ENCODE data around the gene ME3. TPM values are rescaled to one million over a fixed set of nuclear protein-coding genes. Genes with fewer than 3 reads are reported as not detected.

The ME3 gene
- total RNA-seq, 1 experiment from 2014 or later, result 1.8 TPM

DNA sequence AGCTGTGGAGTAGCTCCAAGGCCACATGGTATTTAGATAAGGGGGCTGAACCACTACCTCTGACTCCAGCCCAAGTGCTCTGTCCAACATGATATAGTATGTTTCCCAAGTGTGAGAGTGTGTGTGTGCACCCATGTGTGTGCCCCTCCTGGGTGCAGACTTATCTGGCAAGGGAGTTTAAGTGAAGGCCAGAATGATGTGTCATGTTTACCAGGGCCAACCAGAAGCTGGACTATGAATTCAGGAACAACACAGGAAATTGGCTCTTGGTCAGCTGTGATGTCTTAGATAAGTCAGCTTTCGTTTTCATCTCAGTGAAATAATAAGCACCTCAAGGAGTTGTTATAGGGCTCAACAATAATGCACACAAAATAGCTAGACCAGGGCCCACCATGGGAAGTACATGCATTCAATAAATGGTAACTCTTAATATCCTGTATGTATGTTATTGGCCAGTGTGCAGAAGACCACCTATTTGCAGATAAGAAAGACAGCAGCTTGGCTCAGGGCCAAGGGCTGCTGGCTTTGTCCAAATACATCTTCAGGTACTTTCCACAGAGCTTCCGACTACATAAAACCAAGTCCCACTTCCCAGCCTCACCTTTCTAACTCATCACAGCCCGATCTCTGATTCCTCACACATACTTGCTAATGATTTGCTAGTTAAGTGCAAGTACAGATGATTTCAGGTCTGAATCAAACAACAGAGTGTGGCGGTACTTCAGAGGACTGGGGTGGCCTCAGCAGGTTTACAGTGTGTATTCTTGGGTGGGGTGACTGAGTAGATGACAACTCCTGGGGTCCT lies 120.9 kb downstream of the ME3 start (continued):
- TF ChIP-seq, protein P1, sequence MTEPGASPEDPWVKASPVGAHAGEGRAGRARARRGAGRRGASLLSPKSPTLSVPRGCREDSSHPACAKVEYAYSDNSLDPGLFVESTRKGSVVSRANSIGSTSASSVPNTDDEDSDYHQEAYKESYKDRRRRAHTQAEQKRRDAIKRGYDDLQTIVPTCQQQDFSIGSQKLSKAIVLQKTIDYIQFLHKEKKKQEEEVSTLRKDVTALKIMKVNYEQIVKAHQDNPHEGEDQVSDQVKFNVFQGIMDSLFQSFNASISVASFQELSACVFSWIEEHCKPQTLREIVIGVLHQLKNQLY (CRISPR knock-in tag; IDR thresholded peaks at IDR 0.05), result no peak
- TF ChIP-seq, protein P2, sequence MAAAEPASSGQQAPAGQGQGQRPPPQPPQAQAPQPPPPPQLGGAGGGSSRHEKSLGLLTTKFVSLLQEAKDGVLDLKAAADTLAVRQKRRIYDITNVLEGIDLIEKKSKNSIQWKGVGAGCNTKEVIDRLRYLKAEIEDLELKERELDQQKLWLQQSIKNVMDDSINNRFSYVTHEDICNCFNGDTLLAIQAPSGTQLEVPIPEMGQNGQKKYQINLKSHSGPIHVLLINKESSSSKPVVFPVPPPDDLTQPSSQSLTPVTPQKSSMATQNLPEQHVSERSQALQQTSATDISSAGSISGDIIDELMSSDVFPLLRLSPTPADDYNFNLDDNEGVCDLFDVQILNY (CRISPR knock-in tag; IDR thresholded peaks at IDR 0.05), result no peak

DNA sequence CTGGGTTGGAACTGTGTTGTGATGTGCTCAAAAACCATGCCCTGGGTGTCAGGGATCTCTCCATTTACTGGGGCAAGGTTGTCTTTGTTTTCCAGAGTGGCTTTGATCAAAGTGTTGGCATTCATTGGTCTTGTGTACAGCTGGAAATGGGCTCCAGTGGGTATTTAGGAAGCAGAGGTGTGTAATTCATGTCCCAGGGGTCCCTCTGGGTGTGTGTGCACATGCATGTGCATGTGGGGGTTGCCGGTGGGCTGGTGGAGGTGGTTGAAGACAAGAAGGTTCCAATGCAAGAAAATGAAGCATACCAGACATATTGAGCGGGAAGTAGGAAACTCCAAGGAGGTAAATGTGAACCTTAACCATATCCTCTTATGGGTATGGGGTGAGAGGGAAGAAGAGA lies 121.7 kb downstream of the ME3 start:
- TF ChIP-seq, protein P3, sequence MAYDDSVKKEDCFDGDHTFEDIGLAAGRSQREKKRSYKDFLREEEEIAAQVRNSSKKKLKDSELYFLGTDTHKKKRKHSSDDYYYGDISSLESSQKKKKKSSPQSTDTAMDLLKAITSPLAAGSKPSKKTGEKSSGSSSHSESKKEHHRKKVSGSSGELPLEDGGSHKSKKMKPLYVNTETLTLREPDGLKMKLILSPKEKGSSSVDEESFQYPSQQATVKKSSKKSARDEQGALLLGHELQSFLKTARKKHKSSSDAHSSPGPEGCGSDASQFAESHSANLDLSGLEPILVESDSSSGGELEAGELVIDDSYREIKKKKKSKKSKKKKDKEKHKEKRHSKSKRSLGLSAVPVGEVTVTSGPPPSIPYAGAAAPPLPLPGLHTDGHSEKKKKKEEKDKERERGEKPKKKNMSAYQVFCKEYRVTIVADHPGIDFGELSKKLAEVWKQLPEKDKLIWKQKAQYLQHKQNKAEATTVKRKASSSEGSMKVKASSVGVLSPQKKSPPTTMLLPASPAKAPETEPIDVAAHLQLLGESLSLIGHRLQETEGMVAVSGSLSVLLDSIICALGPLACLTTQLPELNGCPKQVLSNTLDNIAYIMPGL (CRISPR knock-in tag; IDR thresholded peaks at IDR 0.05), result no peak
- no peak for TF ChIP-seq PRRX2 (CRISPR knock-in tag; IDR thresholded peaks at IDR 0.05)
- TF ChIP-seq ATF1 (CRISPR knock-in tag; IDR thresholded peaks at IDR 0.05), result no peak
- TF ChIP-seq ZNF219 (CRISPR knock-in tag; IDR thresholded peaks at IDR 0.05; ENCODE audit: borderline replicate concordance), result no peak
- TF ChIP-seq, protein P4, sequence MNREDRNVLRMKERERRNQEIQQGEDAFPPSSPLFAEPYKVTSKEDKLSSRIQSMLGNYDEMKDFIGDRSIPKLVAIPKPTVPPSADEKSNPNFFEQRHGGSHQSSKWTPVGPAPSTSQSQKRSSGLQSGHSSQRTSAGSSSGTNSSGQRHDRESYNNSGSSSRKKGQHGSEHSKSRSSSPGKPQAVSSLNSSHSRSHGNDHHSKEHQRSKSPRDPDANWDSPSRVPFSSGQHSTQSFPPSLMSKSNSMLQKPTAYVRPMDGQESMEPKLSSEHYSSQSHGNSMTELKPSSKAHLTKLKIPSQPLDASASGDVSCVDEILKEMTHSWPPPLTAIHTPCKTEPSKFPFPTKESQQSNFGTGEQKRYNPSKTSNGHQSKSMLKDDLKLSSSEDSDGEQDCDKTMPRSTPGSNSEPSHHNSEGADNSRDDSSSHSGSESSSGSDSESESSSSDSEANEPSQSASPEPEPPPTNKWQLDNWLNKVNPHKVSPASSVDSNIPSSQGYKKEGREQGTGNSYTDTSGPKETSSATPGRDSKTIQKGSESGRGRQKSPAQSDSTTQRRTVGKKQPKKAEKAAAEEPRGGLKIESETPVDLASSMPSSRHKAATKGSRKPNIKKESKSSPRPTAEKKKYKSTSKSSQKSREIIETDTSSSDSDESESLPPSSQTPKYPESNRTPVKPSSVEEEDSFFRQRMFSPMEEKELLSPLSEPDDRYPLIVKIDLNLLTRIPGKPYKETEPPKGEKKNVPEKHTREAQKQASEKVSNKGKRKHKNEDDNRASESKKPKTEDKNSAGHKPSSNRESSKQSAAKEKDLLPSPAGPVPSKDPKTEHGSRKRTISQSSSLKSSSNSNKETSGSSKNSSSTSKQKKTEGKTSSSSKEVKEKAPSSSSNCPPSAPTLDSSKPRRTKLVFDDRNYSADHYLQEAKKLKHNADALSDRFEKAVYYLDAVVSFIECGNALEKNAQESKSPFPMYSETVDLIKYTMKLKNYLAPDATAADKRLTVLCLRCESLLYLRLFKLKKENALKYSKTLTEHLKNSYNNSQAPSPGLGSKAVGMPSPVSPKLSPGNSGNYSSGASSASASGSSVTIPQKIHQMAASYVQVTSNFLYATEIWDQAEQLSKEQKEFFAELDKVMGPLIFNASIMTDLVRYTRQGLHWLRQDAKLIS (CRISPR knock-in tag; IDR thresholded peaks at IDR 0.05; ENCODE audit: borderline replicate concordance), result no peak
- TF ChIP-seq, protein P5, sequence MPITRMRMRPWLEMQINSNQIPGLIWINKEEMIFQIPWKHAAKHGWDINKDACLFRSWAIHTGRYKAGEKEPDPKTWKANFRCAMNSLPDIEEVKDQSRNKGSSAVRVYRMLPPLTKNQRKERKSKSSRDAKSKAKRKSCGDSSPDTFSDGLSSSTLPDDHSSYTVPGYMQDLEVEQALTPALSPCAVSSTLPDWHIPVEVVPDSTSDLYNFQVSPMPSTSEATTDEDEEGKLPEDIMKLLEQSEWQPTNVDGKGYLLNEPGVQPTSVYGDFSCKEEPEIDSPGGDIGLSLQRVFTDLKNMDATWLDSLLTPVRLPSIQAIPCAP (CRISPR knock-in tag; IDR thresholded peaks at IDR 0.05), result no peak
- TF ChIP-seq ZNF317 (CRISPR knock-in tag; IDR thresholded peaks at IDR 0.05; ENCODE audit: borderline replicate concordance, low read depth), result no peak
- CTCF ChIA-PET, result interaction anchor here (0.7 kb wide), 1 partner anchor 58 kb away, joined by 3 read pairs; no protein-coding TSS in a partner anchor

DNA sequence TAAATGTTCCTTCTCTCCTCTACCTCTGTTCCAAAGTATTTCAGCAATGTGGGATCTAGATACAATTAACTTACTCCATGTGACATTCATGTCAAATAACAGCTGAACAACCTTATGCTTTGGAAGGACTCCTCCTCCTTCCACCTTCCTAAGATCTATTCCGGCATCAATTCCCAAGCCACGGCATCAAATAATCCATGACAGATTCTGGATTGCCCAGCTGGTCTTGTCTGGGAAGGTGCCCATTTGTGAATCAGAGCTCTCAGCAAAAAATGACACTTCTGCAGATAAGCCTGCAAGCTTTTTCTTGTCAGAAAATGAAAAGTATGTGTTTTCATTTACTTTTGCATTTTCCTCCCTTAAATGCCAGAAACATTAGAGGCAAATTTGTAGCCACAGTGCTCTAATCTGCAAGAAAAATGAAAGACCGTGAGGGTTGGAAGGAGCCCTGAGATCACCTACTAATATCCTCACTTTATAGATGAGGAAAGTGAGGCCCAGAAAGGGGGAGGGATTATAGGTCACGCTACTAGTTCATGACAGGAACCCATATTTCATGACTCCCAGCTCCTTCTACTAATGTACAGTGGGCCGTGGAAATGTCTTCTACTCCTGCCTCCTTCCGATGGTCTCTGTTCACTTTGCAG lies 124.0 kb downstream of the ME3 start:
- no peaks in the 10 kb centered on the region; the same call in 1 of the 2 replicates for H3K36me3 Mint-ChIP-seq
- peaks cover 2% of the 10 kb centered on the region; the same call in 1 of the 2 replicates for H3K27me3 Mint-ChIP-seq (ENCODE audit: low read depth)
- ChIA-PET CTCF (interaction anchor here (1.3 to 1.7 kb wide), 2 partner anchors 23 to 60 kb away, joined by 5 read pairs; no protein-coding TSS in a partner anchor), POLR2A (no interaction called here)
- DNase-seq (ENCODE audit: low spot score) (no peak), ATAC-seq (no peak)
- H3K4me1 Mint-ChIP-seq, result peaks cover 9% of the 10 kb centered on the region
- no peak overlapping the region; the same call in 1 of the 2 replicates for H3K27ac Mint-ChIP-seq
- H3K4me3 Mint-ChIP-seq, result no peak overlapping the region
- peaks cover 3% of the 10 kb centered on the region; the same call in 1 of the 2 replicates for H3K9me3 Mint-ChIP-seq
- no peak for TF ChIP-seq ZNF232 (CRISPR knock-in tag; IDR thresholded peaks at IDR 0.05)
- no peak for TF ChIP-seq TEAD1 (CRISPR knock-in tag; IDR thresholded peaks at IDR 0.05)
- no peak for TF ChIP-seq TP53 (CRISPR knock-in tag; IDR thresholded peaks at IDR 0.05)
- TF ChIP-seq, protein P6, sequence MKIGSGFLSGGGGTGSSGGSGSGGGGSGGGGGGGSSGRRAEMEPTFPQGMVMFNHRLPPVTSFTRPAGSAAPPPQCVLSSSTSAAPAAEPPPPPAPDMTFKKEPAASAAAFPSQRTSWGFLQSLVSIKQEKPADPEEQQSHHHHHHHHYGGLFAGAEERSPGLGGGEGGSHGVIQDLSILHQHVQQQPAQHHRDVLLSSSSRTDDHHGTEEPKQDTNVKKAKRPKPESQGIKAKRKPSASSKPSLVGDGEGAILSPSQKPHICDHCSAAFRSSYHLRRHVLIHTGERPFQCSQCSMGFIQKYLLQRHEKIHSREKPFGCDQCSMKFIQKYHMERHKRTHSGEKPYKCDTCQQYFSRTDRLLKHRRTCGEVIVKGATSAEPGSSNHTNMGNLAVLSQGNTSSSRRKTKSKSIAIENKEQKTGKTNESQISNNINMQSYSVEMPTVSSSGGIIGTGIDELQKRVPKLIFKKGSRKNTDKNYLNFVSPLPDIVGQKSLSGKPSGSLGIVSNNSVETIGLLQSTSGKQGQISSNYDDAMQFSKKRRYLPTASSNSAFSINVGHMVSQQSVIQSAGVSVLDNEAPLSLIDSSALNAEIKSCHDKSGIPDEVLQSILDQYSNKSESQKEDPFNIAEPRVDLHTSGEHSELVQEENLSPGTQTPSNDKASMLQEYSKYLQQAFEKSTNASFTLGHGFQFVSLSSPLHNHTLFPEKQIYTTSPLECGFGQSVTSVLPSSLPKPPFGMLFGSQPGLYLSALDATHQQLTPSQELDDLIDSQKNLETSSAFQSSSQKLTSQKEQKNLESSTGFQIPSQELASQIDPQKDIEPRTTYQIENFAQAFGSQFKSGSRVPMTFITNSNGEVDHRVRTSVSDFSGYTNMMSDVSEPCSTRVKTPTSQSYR (CRISPR knock-in tag; IDR thresholded peaks at IDR 0.05), result no peak
- TF ChIP-seq, protein P7, sequence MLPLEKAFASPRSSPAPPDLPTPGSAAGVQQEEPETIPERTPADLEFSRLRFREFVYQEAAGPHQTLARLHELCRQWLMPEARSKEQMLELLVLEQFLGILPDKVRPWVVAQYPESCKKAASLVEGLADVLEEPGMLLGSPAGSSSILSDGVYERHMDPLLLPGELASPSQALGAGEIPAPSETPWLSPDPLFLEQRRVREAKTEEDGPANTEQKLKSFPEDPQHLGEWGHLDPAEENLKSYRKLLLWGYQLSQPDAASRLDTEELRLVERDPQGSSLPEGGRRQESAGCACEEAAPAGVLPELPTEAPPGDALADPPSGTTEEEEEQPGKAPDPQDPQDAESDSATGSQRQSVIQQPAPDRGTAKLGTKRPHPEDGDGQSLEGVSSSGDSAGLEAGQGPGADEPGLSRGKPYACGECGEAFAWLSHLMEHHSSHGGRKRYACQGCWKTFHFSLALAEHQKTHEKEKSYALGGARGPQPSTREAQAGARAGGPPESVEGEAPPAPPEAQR (CRISPR knock-in tag; IDR thresholded peaks at IDR 0.05), result no peak

More for the DNA sequence above, 121.7 kb downstream of the ME3 start:
- no peaks in the 10 kb centered on the region; the same call in 1 of the 2 replicates for H3K27me3 Mint-ChIP-seq (ENCODE audit: low read depth)
- no peaks in the 10 kb centered on the region; the same call in 1 of the 2 replicates for H3K36me3 Mint-ChIP-seq
- no peak for DNase-seq (ENCODE audit: low spot score)
- H3K27ac Mint-ChIP-seq, result no peak overlapping the region
- H3K4me1 Mint-ChIP-seq, result peaks cover 9% of the 10 kb centered on the region
- ATAC-seq, result no peak
- peaks cover 3% of the 10 kb centered on the region for H3K9me3 Mint-ChIP-seq
- no peak overlapping the region for H3K4me3 Mint-ChIP-seq
- POLR2A ChIA-PET, result no interaction called here
